Measurements from ENCODE around the gene PICK1. TPM values are rescaled to one million over a fixed set of nuclear protein-coding genes. Genes with fewer than 3 reads are reported as not detected.

PICK1 gene
- total and polyA plus RNA-seq, 2 donors (not counting 3 experiments of a cell fraction or from before 2014, with no cell fraction given) = 18.0 to 20.8 TPM

GRCh38 chr22:38085501-38085900, 28.3 kb downstream of the PICK1 start:
- dilution Hi-C loops (cut with MboI; ENCODE audit: extremely low pct_ligation_motif_present, low sequenced_read_pairs) = no loop called here
- Histone ChIP-seq H3K4me3 (replicated peaks in 1 of 3; ENCODE audit: insufficient read depth in 1 of 3, low read depth in 1 of 3, low read length in 3 of 3) (no peak overlapping the region), H3K4me2 (ENCODE audit: insufficient read depth, low read length) (no peak overlapping the region), H3K9me1 (replicated peaks; ENCODE audit: control insufficient read depth, extremely low read depth, insufficient read depth, low read length) (no peaks in the 10 kb centered on the region), H3K27ac (ENCODE audit: insufficient read depth, low read depth, low read length) (no peak overlapping the region), H3K36me3 (ENCODE audit: control insufficient read depth in 2 of 2, extremely low read depth in 1 of 2, insufficient read depth in 2 of 2, low read length in 2 of 2) (no peaks in the 10 kb centered on the region), H4K20me1 (replicated peaks; ENCODE audit: control insufficient read depth, extremely low read depth, insufficient read depth, low read length) (no peaks in the 10 kb centered on the region), H3K9ac (replicated peaks; ENCODE audit: extremely low read depth, insufficient read depth, low read length) (no peak overlapping the region), H2AFZ (ENCODE audit: low read depth, low read length) (no peak overlapping the region), H3K79me2 (ENCODE audit: control insufficient read depth, insufficient read depth, low read length) (no peaks in the 10 kb centered on the region), H3K27me3 (ENCODE audit: control insufficient read depth in 2 of 2, insufficient read depth in 2 of 2, low read length in 2 of 2) (peaks cover 14 to 15% of the 10 kb centered on the region in 2 experiments), H3K4me1 (ENCODE audit: control insufficient read depth, extremely low read depth, insufficient read depth, low read length) (peaks cover 5% of the 10 kb centered on the region), H3K9me3 (replicated peaks; ENCODE audit: control insufficient read depth, insufficient read depth, low read length) (no peaks in the 10 kb centered on the region)
- intact Hi-C loops (cut with micrococcal nuclease) = no loop called here
- TF ChIP-seq CTCF (IDR thresholded peaks at IDR 0.05; ENCODE audit: extremely low read depth in 1 of 2, insufficient read depth in 1 of 2, low read depth in 1 of 2, low read length in 2 of 2) (no peak), EZH2 (IDR thresholded peaks at IDR 0.05; ENCODE audit: borderline replicate concordance, low read depth, low read length, severe bottlenecking) (no peak), MAX (IDR thresholded peaks at IDR 0.05; ENCODE audit: insufficient read depth, insufficient read length) (no peak), MYC (IDR thresholded peaks at IDR 0.05; ENCODE audit: low read depth, low read length) (no peak), POLR2AphosphoS5 (IDR thresholded peaks at IDR 0.05; ENCODE audit: insufficient read depth, low read depth, low read length) (no peak), FOS (IDR thresholded peaks at IDR 0.05; ENCODE audit: borderline replicate concordance, insufficient read depth, low read length) (no peak), JUN (IDR thresholded peaks at IDR 0.05; ENCODE audit: borderline replicate concordance, insufficient read depth, insufficient read length, low read depth) (no peak), GATA2 (IDR thresholded peaks at IDR 0.05; ENCODE audit: insufficient read depth, insufficient read length, low read depth, low read length) (no peak), POLR2A (IDR thresholded peaks at IDR 0.05; ENCODE audit: low read depth, low read length) (no peak)
- DNase-seq (ENCODE audit: low read depth, low spot score) = no peak
- ChIA-PET CTCF (interaction anchor here (1.1 kb wide), 1 partner anchor 144 kb away, joined by 3 read pairs; no protein-coding TSS in a partner anchor), POLR2A (no interaction called here)
- no TSS peak for BruUV-seq (replicated peaks)
- no peak for FAIRE-seq
